SK-N-DZ (cell line): ENCODE measurements around the gene COL5A1.

ENCODE experiments used
- DNase-seq: peaks from one replicate; pipeline ENCODE4 v3.0.0-alpha.2; 2015; ENCODE audit warnings: low spot score

Gene COL5A1

GRCh38 chr9:134724912-134725604 lies 83.5 kb downstream of the COL5A1 start:
- DNase-seq, result no peak

GRCh38 chr9:134725605-134725940 lies 84.0 kb downstream of the COL5A1 start:
- no peak for DNase-seq

GRCh38 chr9:134726026-134726721 lies 84.6 kb downstream of the COL5A1 start:
- no peak for DNase-seq

- no peak for DNase-seq
Observed at GRCh38 chr9:134726722-134727034, 85.1 kb downstream of the COL5A1 start.

GRCh38 chr9:134728021-134728795 lies 86.6 kb downstream of the COL5A1 start:
- DNase-seq, result no peak

- no peak for DNase-seq
Observed at GRCh38 chr9:134728801-134729495, 87.3 kb downstream of the COL5A1 start.

GRCh38 chr9:134730011-134730760 lies 88.6 kb downstream of the COL5A1 start:
- no peak for DNase-seq

GRCh38 chr9:134730761-134731496 lies 89.3 kb downstream of the COL5A1 start:
- DNase-seq, result no peak

GRCh38 chr9:134731497-134732391 lies 90.1 kb downstream of the COL5A1 start:
- no peak for DNase-seq

- no peak for DNase-seq
Observed at GRCh38 chr9:134732392-134733110, 90.9 kb downstream of the COL5A1 start.

- DNase-seq, result no peak
Observed at GRCh38 chr9:134733480-134734232, 92.1 kb downstream of the COL5A1 start.

- no peak for DNase-seq
Observed at GRCh38 chr9:134734270-134734669, 92.7 kb downstream of the COL5A1 start.

- no peak for DNase-seq
Observed at GRCh38 chr9:134735441-134736175, 94.0 kb downstream of the COL5A1 start.

- DNase-seq, result no peak
Observed at GRCh38 chr9:134736791-134737497, 95.3 kb downstream of the COL5A1 start.

- no peak for DNase-seq
Observed at GRCh38 chr9:134737842-134738580, 96.4 kb downstream of the COL5A1 start.
